GM18526 (cell line): ENCODE measurements around the gene GCA.

Source experiments
- POLR2A ChIP-seq: IDR thresholded peaks from 3 replicates; pipeline ENCODE4 v1.6.1; 2011; ENCODE audit not compliant: insufficient read length; ENCODE audit errors: extremely low read depth

GCA gene, protein sequence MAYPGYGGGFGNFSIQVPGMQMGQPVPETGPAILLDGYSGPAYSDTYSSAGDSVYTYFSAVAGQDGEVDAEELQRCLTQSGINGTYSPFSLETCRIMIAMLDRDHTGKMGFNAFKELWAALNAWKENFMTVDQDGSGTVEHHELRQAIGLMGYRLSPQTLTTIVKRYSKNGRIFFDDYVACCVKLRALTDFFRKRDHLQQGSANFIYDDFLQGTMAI

DNA sequence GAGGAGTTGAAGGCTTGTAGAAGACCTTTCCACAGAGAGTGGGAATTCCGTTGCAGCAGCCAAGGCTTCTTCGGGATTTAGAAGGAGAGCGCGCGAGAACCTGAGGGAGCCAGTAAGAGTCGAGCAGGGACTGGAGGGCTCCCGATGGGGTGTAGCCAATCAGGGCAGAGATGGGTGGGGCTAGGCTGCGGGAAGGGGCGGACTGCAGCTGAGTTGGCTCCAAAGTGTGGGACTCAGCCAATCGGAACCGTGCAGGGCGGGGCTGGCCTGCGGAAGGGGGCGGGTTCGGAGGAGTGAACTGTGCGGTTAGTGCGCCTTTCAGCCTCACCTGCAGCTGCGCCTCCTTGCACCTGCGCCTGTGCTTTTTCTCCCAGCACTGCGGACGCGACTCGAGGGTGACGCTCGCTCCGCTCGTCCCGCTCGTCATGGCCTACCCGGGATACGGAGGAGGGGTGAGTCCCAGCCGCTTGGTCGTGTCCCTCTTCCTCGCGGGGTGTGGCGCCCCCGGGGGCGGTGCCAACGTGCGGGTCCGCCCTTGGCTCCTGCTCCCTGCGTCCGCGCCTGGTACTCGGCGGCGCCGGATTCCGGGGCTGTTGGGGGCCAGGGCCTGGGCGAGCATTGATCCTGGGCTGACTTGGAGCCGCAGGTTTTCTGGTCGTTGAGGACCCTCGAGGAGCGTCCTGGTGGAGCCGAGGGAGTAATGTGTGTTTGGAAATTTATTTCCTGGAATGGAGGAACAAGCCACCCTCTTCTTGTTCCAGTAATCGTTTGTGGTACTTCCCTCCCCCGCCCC lies at the start of gene GCA:
Gene GCA, plus strand, starts transcription at position 309 of the 793 bp plus-strand sequence. Its CDS starts 117 bp downstream, at position 426.
- TF ChIP-seq POLR2A = peak; percentile 78

DNA sequence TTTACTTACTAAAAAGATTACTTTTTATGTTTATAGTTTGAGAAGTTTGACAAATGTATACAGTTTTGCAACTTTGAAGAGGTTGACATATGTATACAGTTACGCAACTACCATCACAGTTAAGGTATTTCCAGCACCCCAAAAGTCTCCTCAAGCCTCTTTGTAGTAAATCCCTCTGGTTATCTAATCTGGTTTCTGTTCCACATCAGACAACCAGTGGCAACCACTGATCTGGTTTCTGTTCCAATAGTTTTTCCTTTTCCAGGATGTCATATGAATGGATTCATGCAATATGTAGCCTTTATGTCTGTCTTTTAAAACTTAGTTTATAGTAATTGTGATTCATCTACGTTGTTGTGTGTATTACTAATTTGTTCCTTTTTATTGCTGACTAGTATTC lies 48.9 kb upstream of the GCA start:
- no peak for TF ChIP-seq POLR2A

DNA sequence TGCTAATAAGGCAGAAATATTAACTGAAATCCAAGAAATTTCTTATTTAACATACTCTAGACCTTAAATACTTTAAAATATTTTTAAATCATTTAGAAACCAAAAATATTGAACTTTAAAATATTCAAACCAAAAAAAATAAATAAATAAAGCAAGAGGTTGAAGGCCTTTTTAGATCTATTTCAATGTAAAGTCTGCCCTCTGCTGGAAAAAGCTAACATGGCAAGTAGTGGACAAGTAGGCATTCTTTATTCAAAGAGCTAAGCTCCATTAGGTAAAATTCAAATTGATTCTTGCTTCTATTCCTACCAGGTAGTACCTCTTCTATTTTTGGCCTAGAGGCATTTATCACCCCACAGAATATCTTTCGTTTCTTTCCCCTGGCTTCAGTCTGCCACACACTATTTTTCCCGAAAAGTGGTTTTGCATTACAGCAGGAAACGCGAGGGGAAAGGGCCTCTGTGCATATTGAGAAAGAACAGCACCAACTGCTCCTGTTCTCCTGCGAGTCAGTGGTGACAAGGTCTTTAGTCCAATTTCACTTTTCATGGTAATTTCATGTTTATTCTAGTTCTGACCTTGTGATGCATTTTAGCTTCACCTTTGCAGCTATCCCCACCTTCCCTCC lies 45.9 kb upstream of the GCA start:
- TF ChIP-seq POLR2A = no peak

DNA sequence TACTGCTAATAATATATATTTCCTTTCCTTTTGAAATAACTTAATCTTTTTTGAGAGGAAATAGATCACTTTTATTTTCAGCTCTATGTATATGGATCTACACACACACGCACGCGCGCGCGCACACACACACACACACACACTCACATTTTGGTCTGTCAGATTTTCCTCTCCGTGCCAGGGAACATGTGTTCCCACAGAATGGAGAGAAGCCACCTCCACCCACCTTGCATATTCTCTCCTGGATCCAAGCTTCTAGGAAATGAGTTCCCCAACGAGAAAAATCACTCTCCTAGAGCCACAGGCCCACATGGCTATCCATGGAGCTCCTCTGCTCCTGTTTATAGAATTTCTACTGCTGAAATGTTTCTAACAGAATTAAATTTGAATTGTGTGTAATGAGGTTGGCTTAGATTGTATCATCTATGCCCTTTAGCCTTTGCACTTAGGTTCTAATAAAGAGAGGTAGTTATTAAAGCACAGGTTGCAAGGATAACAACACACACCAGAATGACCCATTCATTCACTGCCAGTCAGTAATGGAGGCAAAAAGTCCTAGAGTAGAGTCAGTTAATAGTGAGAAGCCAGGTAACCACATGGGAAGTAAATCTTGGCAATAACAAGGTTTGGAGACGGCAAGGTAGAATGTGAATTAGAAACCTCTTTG lies 45.1 kb upstream of the GCA start:
- TF ChIP-seq POLR2A = no peak

DNA sequence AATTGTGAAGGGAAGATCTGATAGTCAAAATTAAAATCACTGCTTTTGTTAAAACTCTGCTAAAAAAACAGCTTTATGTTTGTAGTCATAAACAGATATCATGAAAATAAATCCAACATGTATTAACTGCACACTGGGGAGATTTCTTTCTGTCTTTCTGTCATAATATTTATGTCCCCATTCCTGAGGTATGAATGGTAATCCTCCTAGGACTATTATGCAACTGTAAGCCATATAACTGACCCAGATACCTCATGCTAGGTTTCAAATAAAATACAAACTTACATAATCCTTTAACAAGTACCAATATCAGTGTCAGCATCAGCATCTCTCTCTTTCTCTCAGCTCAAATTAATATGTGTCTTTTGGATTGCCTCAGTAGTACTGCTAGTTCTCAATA lies 43.7 kb upstream of the GCA start:
- TF ChIP-seq POLR2A = no peak

DNA sequence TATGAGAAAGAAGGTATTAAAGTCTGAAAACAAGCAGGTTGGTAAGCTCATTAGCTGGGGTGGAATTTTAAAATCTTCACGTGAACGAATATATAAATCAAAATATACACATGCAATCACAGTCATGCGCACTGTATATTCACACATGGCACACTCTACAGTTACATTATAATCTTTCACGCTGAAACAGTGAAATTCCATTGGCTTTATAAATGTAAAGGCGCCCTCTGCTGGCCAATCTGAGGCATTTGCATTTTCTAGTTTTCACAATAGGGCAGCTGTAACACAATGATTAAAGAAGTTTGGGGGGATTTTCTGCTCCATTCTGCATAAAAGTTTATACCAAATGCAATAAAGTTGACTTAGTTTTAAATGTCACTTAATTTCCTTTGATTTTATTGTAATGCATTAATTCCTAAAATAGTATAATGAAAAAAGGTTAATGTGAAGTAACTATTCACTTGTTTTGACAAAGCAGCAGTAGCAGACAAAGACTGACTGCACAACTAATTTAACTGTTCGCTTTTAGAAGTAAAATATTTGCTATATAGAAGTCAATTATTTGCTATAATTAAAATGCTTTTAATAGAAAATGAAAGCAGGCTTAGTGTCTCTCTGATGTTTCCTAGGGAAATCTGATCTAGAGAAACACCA lies 42.7 kb upstream of the GCA start:
- no peak for TF ChIP-seq POLR2A

DNA sequence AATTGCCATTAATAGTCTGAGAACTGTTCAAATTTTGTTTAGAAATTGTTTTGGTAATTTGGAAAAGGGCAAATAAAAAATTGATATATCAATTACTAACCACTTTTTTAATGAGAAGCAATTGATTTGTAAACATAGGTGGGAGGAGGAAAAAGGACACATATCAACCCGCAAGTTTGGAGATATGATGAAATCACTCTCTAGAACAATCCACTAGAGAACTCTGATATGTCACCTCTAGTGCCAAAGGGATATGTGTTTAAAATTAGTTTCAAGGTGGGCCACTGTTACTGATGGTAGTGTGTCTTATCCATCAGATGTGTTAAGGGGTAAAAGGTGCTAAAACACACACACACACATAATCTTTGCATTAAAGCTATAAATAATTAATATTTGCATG lies 42.1 kb upstream of the GCA start:
- TF ChIP-seq POLR2A = no peak

DNA sequence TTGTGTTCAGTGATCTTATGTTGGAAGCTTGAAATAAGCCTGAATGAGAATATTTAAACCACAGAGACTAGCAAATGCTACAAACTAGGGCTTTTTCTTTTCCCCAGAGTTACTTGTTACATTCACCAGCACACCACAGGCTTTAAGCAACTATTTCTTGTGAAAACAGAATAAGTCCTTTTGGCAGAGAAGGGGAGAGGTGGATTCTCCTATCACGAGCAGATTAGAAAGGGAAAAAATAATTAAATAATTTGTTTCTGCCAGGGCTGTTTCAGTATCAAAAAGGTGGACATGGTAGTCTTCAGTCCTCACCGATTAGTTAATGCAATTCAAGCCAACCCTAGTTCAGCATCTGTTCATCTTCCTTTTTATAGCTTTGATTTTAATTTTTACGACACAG lies 38.0 kb upstream of the GCA start:
- TF ChIP-seq POLR2A = no peak

DNA sequence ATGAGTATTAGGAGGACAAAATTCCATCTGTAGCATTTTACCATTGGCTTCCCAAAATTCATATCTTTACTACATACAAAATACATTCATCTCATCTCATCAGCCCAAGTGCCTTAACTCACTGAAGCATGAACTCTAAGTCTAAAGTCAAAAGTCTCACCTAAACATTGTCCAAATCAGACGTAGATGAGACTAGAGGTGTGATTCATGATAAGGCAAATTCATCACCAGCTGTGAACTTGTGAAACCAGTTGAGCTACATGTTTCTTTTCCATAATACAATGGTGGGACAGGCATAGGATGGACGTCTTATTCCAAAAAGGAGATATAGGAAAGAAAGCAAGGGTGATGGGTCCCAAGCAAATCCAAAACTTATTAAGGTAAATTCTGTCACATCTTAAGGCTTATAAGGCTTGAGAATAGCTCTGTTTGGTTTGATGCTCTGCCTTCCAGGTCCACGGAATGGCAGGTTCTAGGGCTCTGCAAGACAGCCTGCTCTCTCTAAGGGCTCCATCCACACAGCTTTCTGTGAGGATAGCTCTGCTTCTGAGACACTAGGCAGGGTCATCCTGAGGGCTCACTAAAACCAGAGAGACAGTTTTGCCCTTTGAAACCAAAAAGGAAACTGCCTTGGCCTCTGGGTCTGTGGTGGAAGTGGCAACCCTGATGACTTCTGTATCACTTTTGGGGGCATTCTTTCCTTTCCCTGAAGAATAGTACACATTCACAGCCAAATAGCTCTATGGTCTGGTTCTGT lies 35.0 kb upstream of the GCA start:
- no peak for TF ChIP-seq POLR2A

DNA sequence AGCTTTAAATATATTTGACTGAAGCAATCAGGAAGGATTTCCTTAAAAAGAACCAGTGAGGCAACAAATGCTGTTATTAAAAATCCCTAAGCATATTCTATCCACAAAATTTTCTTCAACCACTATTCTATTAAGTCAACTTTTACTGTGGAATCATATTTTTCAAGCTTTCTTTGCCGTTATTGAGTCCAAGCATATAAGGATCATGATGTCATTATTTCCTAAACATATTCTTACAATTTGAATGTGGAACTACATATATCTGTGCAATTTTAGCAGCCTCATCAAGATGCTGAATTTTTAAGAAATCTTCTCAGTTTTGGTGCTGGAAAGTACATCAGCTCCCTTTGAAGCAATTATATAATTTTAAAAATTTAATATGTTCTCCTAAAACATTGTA lies 31.1 kb upstream of the GCA start:
- TF ChIP-seq POLR2A = no peak

DNA sequence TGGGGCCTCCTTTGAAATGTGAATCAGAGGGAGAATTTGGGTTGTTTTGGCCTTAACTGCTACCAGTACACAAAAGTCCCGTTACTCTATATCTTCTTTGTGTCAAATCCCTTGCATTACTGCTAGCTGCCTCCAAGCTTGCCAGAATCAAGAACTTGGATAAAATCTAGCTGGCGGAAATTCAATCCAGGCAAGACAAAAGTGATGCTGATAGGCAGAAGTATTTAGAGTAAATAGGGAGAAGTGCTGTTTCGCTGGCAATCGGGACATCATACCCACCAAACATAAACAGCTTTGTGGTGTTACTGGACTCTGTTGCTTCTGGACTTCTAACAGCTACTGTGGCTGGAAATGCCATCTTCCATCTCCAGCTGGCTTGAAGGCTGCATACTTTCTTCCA lies 28.0 kb upstream of the GCA start:
- no peak for TF ChIP-seq POLR2A

DNA sequence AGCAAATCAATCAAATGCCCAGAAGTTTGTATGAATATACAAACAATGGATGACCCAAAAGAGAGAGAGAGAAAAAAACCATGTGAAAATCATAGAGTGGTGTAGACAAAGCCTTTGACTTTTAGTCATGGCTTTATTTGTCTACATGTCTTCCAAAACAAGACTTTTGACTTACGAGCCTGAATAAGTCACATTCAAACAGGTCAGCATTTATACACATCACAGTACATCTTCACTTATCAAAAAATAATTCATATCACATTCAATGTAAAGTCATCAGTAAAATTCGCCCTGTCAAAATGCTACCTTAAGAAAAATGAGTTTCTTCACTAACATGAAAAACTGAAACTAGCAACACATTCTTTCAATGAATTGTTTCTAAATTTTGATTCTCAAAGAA lies 27.3 kb upstream of the GCA start:
- TF ChIP-seq POLR2A = no peak

DNA sequence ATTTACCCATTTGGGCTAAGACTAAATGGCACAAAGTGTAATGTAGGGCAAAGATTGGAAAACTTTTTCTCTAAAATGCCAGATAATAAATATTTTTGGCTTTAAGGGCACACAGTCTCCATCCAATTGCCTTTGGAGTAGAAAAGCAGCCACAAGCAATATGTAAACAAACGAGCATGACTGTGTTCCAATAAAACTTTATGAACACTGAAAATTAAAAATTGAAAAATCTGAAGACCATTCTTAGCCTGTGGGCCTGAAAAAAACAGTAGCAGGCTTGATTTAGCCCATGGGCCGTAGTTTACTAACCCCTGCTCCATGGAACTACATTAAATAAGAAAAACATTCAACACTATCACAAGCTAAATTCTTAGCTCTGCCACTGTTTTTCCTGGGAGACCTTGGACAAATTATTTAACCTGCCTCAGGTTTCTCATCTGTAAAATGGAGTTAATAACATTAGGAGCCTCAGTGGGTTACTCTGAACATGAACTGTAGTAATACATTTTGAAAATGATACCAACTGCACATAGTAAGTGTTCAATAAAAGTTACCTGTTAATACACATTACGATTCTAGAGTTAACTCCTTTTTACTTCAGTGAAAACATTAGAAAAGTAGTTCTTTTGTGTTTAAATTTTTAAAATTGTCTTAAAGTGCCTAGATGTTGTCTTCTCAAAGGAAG lies 26.7 kb upstream of the GCA start:
- TF ChIP-seq POLR2A = no peak

DNA sequence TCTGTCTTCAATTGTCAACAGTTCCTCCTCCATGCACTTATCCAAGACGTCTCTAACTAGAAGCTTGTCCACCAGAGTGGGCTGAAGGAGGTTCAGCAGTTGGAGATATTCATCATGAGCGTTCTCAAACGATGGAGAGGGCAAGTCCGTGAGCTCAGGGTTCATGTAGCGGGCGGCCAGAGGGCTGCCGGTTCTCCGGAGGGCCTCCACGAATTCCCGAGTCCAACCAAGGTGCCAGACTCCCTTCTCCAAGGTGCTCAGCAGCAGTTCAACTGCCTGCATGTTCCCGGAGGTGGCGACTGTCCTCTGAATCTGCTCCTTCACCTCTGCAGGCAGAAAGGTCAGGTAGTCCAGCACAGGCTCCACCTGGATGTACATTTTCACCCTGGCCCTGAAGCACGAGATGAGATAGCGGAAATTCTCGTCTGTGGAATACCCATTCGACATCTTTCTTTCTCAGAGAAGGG lies 26.0 kb upstream of the GCA start:
- no peak for TF ChIP-seq POLR2A
